Keratinocyte (primary cell): ENCODE measurements around the gene CCNY. TPM values are rescaled to one million over a fixed set of nuclear protein-coding genes. Genes with fewer than 3 reads are reported as not detected.

Experiments
- DNase-seq: peaks from one replicate; pipeline ENCODE4 v3.0.0-alpha.2; 2011; ENCODE audit warnings: low read depth, missing footprints, low spot score
- FAIRE-seq: peaks from 2 replicates; lab custom pipeline; 2011; peaks lifted over from hg19 to GRCh38; lab: Jason Lieb, UNC
- H2AFZ ChIP-seq: 2 replicates; pipeline ENCODE4 v1.6.0; 2012; ENCODE audit warnings: low read length, control low read depth, inconsistent platforms; ENCODE audit not compliant: control insufficient read depth
- H3K27ac ChIP-seq: 2 replicates; pipeline ENCODE4 v1.5.1; 2011; ENCODE audit warnings: low read length; ENCODE audit not compliant: control insufficient read depth, insufficient read depth
- H3K27me3 ChIP-seq: 3 replicates; pipeline ENCODE4 v1.6.0; 2011; ENCODE audit warnings: low read length; ENCODE audit not compliant: control insufficient read depth, insufficient read depth; ENCODE audit errors: extremely low read depth
- H3K36me3 ChIP-seq, 2 experiments: 2 replicates in 1 of 2; 3 replicates in 1 of 2; pipeline ENCODE4 v1.5.1; 2011; ENCODE audit warnings: low read length in 2 of 2, mild to moderate bottlenecking in 1 of 2; ENCODE audit not compliant: control insufficient read depth in 2 of 2, insufficient read depth in 2 of 2; ENCODE audit errors: extremely low read depth in 1 of 2
- H3K4me1 ChIP-seq: 3 replicates; pipeline ENCODE4 v1.5.1; 2011; ENCODE audit warnings: low read length; ENCODE audit not compliant: control insufficient read depth, insufficient read depth; ENCODE audit errors: extremely low read depth
- H3K4me2 ChIP-seq: 3 replicates; pipeline ENCODE4 v1.6.0; 2011; ENCODE audit warnings: low read depth, low read length; ENCODE audit not compliant: control insufficient read depth, insufficient read depth; ENCODE audit errors: extremely low read depth
- H3K4me3 ChIP-seq, 3 experiments: fragments of 200-600 bp in 1 of 3; sonication (generic) in 1 of 3; 2 replicates in 2 of 3; 3 replicates in 1 of 3; pipeline ENCODE4 v1.5.1; 2011 to 2016; ENCODE audit warnings: low read length in 3 of 3, mild to moderate bottlenecking in 3 of 3, control low read depth in 2 of 3, inconsistent platforms in 1 of 3, low read depth in 1 of 3, mixed read lengths in 1 of 3, mixed run types in 1 of 3, moderate library complexity in 1 of 3; ENCODE audit not compliant: control insufficient read depth in 2 of 3, insufficient read depth in 2 of 3; ENCODE audit errors: extremely low read depth in 1 of 3
- H3K79me2 ChIP-seq: 2 replicates; pipeline ENCODE4 v1.6.0; 2012; ENCODE audit warnings: low read length; ENCODE audit not compliant: control insufficient read depth, insufficient read depth
- H3K9ac ChIP-seq: 3 replicates; pipeline ENCODE4 v1.6.0; 2011; ENCODE audit warnings: low read length; ENCODE audit not compliant: control insufficient read depth, insufficient read depth; ENCODE audit errors: extremely low read depth
- H3K9me1 ChIP-seq: 3 replicates; pipeline ENCODE4 v1.6.0; 2011; ENCODE audit warnings: low read length; ENCODE audit not compliant: control insufficient read depth, insufficient read depth; ENCODE audit errors: extremely low read depth
- H3K9me3 ChIP-seq: 2 replicates; pipeline ENCODE4 v1.5.1; 2012; ENCODE audit warnings: low read depth, low read length; ENCODE audit not compliant: control insufficient read depth
- H4K20me1 ChIP-seq: 3 replicates; pipeline ENCODE4 v1.6.0; 2011; ENCODE audit warnings: low read length; ENCODE audit not compliant: control insufficient read depth, insufficient read depth; ENCODE audit errors: extremely low read depth
- CTCF ChIP-seq, 3 experiments: IDR thresholded peaks in 1 of 3; conservative IDR thresholded peaks in 1 of 3; optimal IDR thresholded peaks in 1 of 3; 2 replicates in 2 of 3; 3 replicates in 1 of 3; pipeline versions ENCODE3 to v1.5.1; 2011; ENCODE audit warnings: low read length in 3 of 3, mild to moderate bottlenecking in 3 of 3, moderate library complexity in 2 of 3, control low read depth in 1 of 3, inconsistent platforms in 1 of 3; ENCODE audit not compliant: insufficient read depth in 2 of 3; ENCODE audit errors: extremely low read depth in 1 of 3
- EZH2 ChIP-seq: IDR thresholded peaks from one replicate; pipeline ENCODE4 v1.6.1; 2012; ENCODE audit warnings: inconsistent platforms, mild to moderate bottlenecking, low read length, moderate library complexity
- dilution Hi-C: fragments of 300-500 bp; cut with MboI; formaldehyde crosslinking; loops from one replicate; pipeline ENCODE4 v1.7.0; 2020; ENCODE audit warnings: low sequenced_read_pairs; ENCODE audit not compliant: extremely low pct_ligation_motif_present
- polyA plus RNA-seq, 5 experiments: library from polyadenylated mRNA; depleted of rRNA in 3 of 5; stranded (reverse) in 3 of 5; stranded (forward) in 1 of 5; unstranded in 1 of 5; fragments of >200 nt; gene quantifications; 1 replicate in 1 of 5; 2 replicates in 3 of 5; 3 replicates in 1 of 5; pipeline versions ENCODE4 v1.2.1 to v1.2.3, GENCODE V29; 2011 to 2012; ENCODE audit warnings: missing spikeins in 2 of 5, low read depth in 1 of 5, low replicate concordance in 1 of 5

Gene CCNY
- polyA plus RNA-seq, 1 donor (not counting 4 experiments of a cell fraction or from before 2014, with no cell fraction given) = 58.9 TPM

GRCh38 chr10:35364808-35365207 lies 28.5 kb downstream of the CCNY start:
- H3K9me1 ChIP-seq = no peaks in the 10 kb centered on the region
- dilution Hi-C loops = no loop called here
- peaks cover 14% of the 10 kb centered on the region for H4K20me1 ChIP-seq
- H3K79me2 ChIP-seq = peaks cover 92% of the 10 kb centered on the region
- no peaks in the 10 kb centered on the region for H3K9me3 ChIP-seq
- H3K4me1 ChIP-seq = no peaks in the 10 kb centered on the region
- no peaks in the 10 kb centered on the region for H3K27me3 ChIP-seq
- DNase-seq = no peak
- H3K4me3 ChIP-seq = no peak overlapping the region
- H2AFZ ChIP-seq = no peak overlapping the region
- FAIRE-seq = no peak
- no peak overlapping the region for H3K9ac ChIP-seq
- H3K36me3 ChIP-seq = no peaks in the 10 kb centered on the region
- H3K27ac ChIP-seq = no peak overlapping the region
- TF ChIP-seq CTCF (optimal IDR thresholded peaks at IDR 0.05 in 1 of 3, IDR thresholded peaks at IDR 0.05 in 1 of 3, conservative IDR thresholded peaks at IDR 0.05 in 1 of 3; ENCODE audit: extremely low read depth in 1 of 3, insufficient read depth in 2 of 3, low read length in 3 of 3) (no peak), EZH2 (no peak)
- no peak overlapping the region for H3K4me2 ChIP-seq

- no peak overlapping the region for H3K9ac ChIP-seq
- TF ChIP-seq CTCF (optimal IDR thresholded peaks at IDR 0.05 in 1 of 3, IDR thresholded peaks at IDR 0.05 in 1 of 3, conservative IDR thresholded peaks at IDR 0.05 in 1 of 3; ENCODE audit: extremely low read depth in 1 of 3, insufficient read depth in 2 of 3, low read length in 3 of 3) (no peak), EZH2 (no peak)
- no peaks in the 10 kb centered on the region for H3K4me1 ChIP-seq
- H2AFZ ChIP-seq = no peak overlapping the region
- H3K27me3 ChIP-seq = no peaks in the 10 kb centered on the region
- no peaks in the 10 kb centered on the region for H3K9me3 ChIP-seq
- no peak overlapping the region for H3K27ac ChIP-seq
- dilution Hi-C loops = no loop called here
- H3K4me2 ChIP-seq = no peak overlapping the region
- no peaks in the 10 kb centered on the region for H3K9me1 ChIP-seq
- H3K4me3 ChIP-seq = no peak overlapping the region
- DNase-seq = no peak
- FAIRE-seq = no peak
- H3K79me2 ChIP-seq = peaks cover 90% of the 10 kb centered on the region
- no peaks in the 10 kb centered on the region for H3K36me3 ChIP-seq
- H4K20me1 ChIP-seq = peaks cover 14% of the 10 kb centered on the region
These were observed 29.7 kb downstream of the CCNY start for GRCh38 chr10:35365994-35366393.
